Mesodermal cell (in vitro differentiated cells): Measurements from ENCODE around the gene KRT37.
"Not testable (repeated sequence)": the region's sequence is repeated elsewhere in the genome, so short reads cannot be mapped to it uniquely, and the experiment has no call there.

ENCODE experiments used
- H3K27ac ChIP-seq: 2 replicates; pipeline ENCODE4 v1.7.0; 2013; ENCODE audit warnings: mild to moderate bottlenecking, low read depth, low read length, moderate library complexity; ENCODE audit not compliant: severe bottlenecking
- H3K36me3 ChIP-seq: 2 replicates; pipeline ENCODE4 v1.7.1; 2013; ENCODE audit warnings: mild to moderate bottlenecking, low read length, moderate library complexity; ENCODE audit not compliant: control insufficient read depth, insufficient read depth
- H3K4me1 ChIP-seq: one replicate; pipeline ENCODE4 v1.7.1; 2013; ENCODE audit warnings: mild to moderate bottlenecking, low read length; ENCODE audit not compliant: insufficient read depth, control insufficient read depth, poor library complexity, severe bottlenecking
- H3K4me3 ChIP-seq: 2 replicates; pipeline ENCODE4 v1.7.0; 2013; ENCODE audit warnings: low read length, control low read depth, mild to moderate bottlenecking; ENCODE audit not compliant: insufficient read depth, poor library complexity, severe bottlenecking; ENCODE audit errors: extremely low read depth
- H3K9me3 ChIP-seq: 2 replicates; pipeline ENCODE4 v1.7.1; 2013; ENCODE audit warnings: mild to moderate bottlenecking, low read length, moderate library complexity; ENCODE audit not compliant: control insufficient read depth
- WGBS, 2 experiments: methylation state at CpG; one replicate each; pipeline ENCODE4 v1.1.5; 2013; ENCODE audit warnings: missing lambda C conversion rate in 2 of 2; ENCODE audit not compliant: insufficient coverage in 2 of 2; 5-methylcytosine and 5-hydroxymethylcytosine counted together

KRT37 gene

DNA sequence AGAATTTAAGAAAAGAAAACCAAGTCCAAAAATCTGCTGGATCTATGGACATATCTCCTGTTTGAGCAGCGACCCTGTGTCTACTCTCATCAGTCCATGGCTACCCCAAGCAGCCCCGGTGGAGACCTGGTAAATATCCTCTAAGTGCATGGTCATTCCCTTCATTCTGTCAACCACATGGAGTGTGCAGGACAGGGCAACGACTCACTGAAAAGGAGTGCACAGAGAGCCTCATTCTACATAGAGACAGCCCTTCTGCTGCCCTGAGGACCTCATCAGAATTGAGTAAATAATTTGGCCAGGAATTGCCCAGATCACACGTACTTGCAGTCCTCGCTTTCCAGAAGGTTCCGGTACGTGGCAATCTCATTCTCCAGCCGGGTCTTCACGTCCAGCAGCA lies 13.4 kb upstream of the KRT37 start:
- H3K27ac ChIP-seq: no peak overlapping the region
- 81 to 90% methylated on average over 6 to 9 of the region's 9 CpGs for WGBS, 2 experiments
- no peaks in the 10 kb centered on the region for H3K9me3 ChIP-seq

DNA sequence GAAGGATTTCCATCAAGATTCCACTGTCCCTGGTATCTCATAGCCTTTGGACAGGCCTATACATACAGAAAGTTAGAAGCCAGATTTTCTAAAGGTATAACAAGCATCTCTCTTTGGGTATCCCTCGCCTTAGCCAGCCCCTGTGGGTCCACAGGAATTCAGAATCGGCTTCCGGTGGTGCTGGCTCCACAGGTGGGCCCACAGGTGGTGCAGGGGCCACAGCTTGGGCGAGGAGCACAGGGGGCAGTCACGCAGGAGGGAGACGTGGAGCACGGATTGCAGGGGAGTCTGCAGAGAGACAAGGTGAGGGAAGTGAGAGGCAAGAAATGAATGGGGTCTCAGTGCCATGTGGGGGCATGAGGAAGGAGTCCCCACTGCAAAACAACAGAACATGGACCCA lies 12.9 kb upstream of the KRT37 start:
- Histone ChIP-seq H3K4me3 (no peak overlapping the region), H3K4me1 (no peaks in the 10 kb centered on the region), H3K9me3 (no peaks in the 10 kb centered on the region), H3K27ac (no peak overlapping the region), H3K36me3 (no peaks in the 10 kb centered on the region)
- 90 to 92% methylated on average over 5 to 6 of the region's 7 CpGs for WGBS, 2 experiments

More for the DNA sequence above, 13.4 kb upstream of the KRT37 start:
- no peak overlapping the region for H3K4me3 ChIP-seq
- no peaks in the 10 kb centered on the region for H3K36me3 ChIP-seq
- no peaks in the 10 kb centered on the region for H3K4me1 ChIP-seq

DNA sequence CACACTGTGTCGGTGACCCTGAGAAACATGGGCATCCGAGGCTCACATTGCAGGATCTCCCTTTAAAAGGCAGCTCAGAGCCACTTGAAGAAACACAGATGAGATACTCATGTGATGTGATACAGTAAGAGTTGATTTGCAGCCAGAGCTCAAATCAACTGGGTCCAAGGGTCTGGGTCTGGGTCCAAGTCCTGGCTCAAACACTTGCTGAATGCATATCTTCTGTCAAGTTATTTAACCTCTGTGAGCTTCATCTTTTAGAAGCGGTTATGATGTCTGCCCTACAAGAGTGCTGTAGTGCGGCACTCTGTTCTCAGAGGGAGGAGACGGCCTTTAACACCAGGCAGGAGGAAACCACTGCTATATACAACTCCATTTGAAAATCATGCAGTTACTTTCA lies 10.0 kb upstream of the KRT37 start:
- Histone ChIP-seq H3K36me3 (no peaks in the 10 kb centered on the region), H3K4me3 (no peak overlapping the region), H3K27ac (no peak overlapping the region), H3K4me1 (no peaks in the 10 kb centered on the region), H3K9me3 (no peaks in the 10 kb centered on the region)
- WGBS, 2 experiments: 87 to 91% methylated on average over 4 of the region's 5 CpGs

DNA sequence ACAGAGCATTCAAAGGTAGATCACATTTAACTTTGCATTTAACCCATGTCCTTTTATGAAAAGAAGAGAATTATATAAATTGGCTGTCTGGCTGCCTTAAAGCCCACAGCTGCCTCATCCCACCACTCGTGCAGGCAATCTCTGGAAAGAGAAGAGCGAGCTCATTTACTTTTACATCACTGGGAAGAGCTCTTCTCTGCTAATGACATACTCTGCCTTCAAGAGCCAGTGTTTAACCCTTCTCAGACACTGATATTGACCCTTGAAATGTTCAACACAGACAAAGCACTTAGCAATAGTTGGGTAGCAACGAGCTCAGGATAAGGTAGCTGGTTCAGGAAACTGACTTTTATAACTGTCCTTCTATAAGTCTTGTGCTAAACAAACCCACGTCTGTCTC lies 9.6 kb upstream of the KRT37 start:
- no peaks in the 10 kb centered on the region for H3K36me3 ChIP-seq
- no peaks in the 10 kb centered on the region for H3K9me3 ChIP-seq
- H3K4me1 ChIP-seq: peaks cover under 1% of the 10 kb centered on the region
- 87 to 95% methylated on average over 3 of the region's 4 CpGs for WGBS, 2 experiments
- H3K4me3 ChIP-seq: no peak overlapping the region
- no peak overlapping the region for H3K27ac ChIP-seq

DNA sequence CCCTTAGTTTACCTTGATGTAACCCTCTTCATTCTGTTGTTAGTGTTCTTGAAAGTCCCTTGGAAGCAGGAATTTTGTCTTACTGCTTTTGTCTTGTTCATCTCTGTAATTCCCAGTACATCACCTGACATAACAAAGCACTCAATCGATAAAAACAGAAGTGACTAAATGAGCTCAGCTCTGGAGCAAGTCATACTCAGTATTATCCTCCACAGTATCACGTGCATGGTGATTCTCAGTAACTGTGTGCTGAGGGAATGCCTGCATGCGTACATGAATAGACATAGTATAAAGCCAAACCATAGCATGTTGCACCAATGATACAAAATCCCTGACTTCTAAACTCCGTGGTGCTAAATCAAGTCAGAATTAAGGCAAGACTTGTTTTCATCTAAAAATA lies 9.2 kb upstream of the KRT37 start:
- no peak overlapping the region for H3K4me3 ChIP-seq
- H3K36me3 ChIP-seq: no peaks in the 10 kb centered on the region
- peaks cover 4% of the 10 kb centered on the region for H3K4me1 ChIP-seq
- no peak overlapping the region for H3K27ac ChIP-seq
- no peaks in the 10 kb centered on the region for H3K9me3 ChIP-seq
- 80 to 100% methylated on average over 1 to 2 of the region's 4 CpGs for WGBS, 2 experiments

DNA sequence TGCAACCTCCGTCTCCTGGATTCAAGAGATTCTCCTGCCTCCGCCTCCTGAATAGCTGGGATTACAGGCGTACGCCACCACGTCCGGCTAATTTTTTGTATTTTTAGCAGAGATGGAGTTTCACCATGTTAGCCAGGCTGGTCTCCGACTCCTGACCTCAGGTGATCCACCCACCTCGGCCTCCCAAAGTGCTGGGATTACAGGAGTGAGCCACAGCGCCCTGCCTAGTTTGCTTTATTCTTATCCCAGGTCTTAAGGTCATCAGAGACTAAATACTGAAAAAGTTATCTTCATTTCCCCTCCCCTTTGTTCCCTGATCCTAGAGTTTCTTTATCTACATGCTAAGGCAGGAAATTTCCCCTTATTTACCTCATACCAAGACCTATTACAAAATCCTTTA lies 6.0 kb upstream of the KRT37 start:
- H3K4me3 ChIP-seq, H3K36me3 ChIP-seq, H3K9me3 ChIP-seq, H3K27ac ChIP-seq, H3K4me1 ChIP-seq: not testable (repeated sequence)
- 85 to 91% methylated on average over 9 of the region's 9 CpGs for WGBS, 2 experiments

DNA sequence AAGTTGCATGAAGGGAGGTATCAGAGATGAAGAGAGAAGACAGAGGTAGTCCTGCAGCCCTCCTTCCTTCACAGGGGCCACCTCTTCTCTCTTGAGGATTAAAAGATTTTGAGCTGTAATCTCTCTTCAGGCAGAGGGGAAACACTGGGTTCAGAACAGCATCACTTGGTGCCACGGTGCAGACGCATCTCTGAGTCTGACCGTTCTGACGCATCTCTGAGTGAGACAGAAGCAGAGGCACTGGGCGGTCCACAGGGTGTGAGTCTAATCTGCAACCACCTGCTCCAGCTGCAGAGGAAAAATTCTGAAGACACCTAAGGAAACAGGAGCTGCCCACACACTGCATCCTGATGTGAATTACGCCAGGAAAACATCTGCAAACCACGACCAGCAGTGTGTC lies 5.3 kb upstream of the KRT37 start:
- no peak overlapping the region for H3K27ac ChIP-seq
- 95 to 97% methylated on average over 6 of the region's 7 CpGs for WGBS, 2 experiments
- H3K36me3 ChIP-seq: no peaks in the 10 kb centered on the region
- H3K4me3 ChIP-seq: no peak overlapping the region
- no peaks in the 10 kb centered on the region for H3K9me3 ChIP-seq
- peaks cover 7% of the 10 kb centered on the region for H3K4me1 ChIP-seq

DNA sequence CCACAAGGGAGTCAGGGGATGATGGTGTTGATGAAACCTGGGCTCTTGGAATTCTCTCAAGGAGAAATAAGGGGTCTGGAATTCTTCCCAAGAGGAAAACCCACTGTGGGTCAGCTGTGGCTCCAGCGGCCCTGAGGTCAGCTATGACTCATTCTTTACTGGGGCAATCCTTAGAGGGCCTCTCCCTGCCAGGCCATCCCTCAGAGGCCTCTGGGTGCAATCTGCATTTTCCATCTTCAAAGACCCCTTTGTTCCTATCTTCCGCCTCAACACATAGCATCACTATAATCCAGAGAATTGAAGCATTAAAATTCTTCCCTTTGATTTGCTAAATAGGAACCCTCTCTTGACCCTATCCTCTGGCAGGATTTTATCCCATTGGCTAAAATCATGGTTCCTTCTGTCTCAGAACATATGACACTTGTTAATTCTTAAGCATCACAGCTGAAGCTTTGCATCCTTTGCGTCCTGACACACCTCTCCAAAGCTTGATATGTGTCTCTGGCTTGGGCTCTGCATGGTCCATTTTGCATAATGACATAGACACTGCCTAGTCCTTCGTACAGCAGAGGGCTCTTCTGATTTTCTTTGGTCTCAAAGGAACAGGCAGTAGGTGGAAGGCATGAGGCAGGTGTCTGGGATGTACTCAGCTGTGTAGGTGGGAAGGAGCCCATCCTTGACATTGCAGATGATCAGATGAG lies 4.4 kb upstream of the KRT37 start:
- Histone ChIP-seq H3K9me3 (no peaks in the 10 kb centered on the region), H3K27ac (peak overlapping the region; percentile 45), H3K4me1 (peaks cover 7% of the 10 kb centered on the region), H3K36me3 (no peaks in the 10 kb centered on the region), H3K4me3 (no peak overlapping the region)
- 55 to 56% methylated on average over 3 of the region's 4 CpGs for WGBS, 2 experiments

DNA sequence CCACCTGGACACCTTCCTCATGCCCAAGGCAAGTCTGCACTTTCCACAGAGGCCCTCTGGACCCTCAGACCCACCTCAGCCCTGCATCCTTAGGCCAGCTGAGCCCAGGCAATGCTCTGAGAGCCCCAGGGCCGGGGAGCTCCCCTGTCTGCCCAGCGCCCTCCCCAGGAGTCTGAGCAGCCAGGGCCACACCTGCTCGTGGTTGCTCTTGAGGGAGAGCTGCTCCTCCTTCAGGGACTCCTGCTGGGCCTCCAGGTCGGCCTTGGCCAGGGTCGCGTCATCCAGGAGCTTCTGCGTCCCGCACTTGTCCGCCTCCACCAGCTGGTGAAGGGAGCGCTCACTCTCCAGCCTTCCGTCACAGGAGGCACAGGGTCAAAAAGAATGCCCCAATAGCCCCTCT lies 1.8 kb downstream of the KRT37 start:
- H3K4me1 ChIP-seq: peaks cover 20% of the 10 kb centered on the region

DNA sequence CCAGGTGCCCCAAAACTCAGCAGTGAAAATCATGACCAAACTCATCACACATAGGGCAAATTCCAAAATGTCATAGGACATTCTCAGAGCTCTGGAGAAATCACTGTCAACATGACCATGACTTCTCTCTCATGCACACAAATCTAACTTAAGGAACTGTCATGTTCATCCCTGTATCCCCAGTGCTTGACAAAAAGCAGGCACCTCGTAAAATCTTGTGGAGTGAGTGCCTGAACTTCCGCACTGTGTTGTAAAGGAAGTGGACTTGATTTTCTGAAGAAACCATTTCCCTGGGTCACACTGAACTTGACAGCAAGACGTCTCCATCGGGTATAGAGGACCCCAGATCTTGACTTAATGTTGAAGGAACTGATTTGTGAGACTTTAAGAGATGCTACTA lies 2.8 kb downstream of the KRT37 start:
- Histone ChIP-seq H3K27ac (no peak overlapping the region), H3K4me1 (peaks cover 24% of the 10 kb centered on the region), H3K4me3 (no peak overlapping the region), H3K9me3 (no peaks in the 10 kb centered on the region), H3K36me3 (no peaks in the 10 kb centered on the region)
- 90 to 94% methylated on average over 3 to 4 of the region's 4 CpGs for WGBS, 2 experiments

More for the DNA sequence above, 1.8 kb downstream of the KRT37 start:
- not testable (repeated sequence) for H3K36me3 ChIP-seq, H3K9me3 ChIP-seq, H3K27ac ChIP-seq, H3K4me3 ChIP-seq
- WGBS, 2 experiments: 81 to 91% methylated on average over 7 to 9 of the region's 11 CpGs

DNA sequence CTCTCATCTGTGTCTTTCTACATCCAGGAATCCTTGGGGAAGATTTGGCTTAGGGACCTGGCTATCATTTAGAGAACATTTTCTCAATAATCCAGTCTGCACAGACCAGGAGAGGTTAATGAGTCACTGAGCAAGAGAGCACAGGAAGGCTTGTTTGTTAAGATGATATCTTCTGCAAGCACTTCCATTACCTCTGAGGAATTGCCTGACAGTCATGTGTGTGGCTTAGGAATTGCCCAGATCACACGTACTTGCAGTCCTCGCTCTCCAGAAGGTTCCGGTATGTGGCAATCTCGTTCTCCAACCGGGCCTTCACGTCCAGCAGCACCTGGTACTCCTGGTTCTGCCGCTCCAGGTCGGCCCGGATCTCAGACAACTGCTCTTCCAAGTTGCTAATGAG lies 3.3 kb downstream of the KRT37 start:
- no peaks in the 10 kb centered on the region for H3K9me3 ChIP-seq
- peaks cover 29% of the 10 kb centered on the region for H3K4me1 ChIP-seq
- H3K27ac ChIP-seq: no peak overlapping the region
- H3K4me3 ChIP-seq: no peak overlapping the region
- 87 to 92% methylated on average over 9 of the region's 9 CpGs for WGBS, 2 experiments
- no peaks in the 10 kb centered on the region for H3K36me3 ChIP-seq
